ENCODE results near the gene PAWR.

GRCh38 chr12:79590751-79591150, 100.0 kb downstream of the PAWR start:
- TF ChIP-seq CTCF (conservative IDR thresholded peaks at IDR 0.05) (no peak), ZFX (IDR thresholded peaks at IDR 0.05) (no peak)

Measured in C4-2B (cell line).